K562 (cell line): ENCODE results near the gene WDFY2.

Experiments
- ARID2 ChIP-seq: fragments of 450-650 bp; IDR thresholded peaks from 2 replicates; pipeline ENCODE4 v1.6.1; 2017; ENCODE audit warnings: antibody characterized with exemption, mild to moderate bottlenecking
- ATF1 ChIP-seq, 2 experiments: fragments of 450-650 bp in 1 of 2; IDR thresholded peaks; 2 replicates each; pipeline ENCODE4 v1.6.1; 2016; ENCODE audit warnings: missing compliant biosample characterization in 1 of 2, missing genetic modification characterization in 1 of 2
- BCL6 ChIP-seq: fragments of 250-450 bp; sonication (Bioruptor Pico); IDR thresholded peaks from 2 replicates; pipeline ENCODE4 v1.4.0; 2020
- CBFA2T2 ChIP-seq: fragments of 450-650 bp; conservative IDR thresholded peaks from 2 replicates; pipeline ENCODE4 v1.6.1; 2017; ENCODE audit warnings: mild to moderate bottlenecking
- CTCF ChIP-seq, 3 experiments: IDR thresholded peaks in 2 of 3; conservative IDR thresholded peaks in 1 of 3; 2 replicates each; pipeline ENCODE4 v1.5.1; 2011 to 2012; ENCODE audit warnings: low read length in 3 of 3, mild to moderate bottlenecking in 3 of 3, control low read depth in 2 of 3, improper control_type of control experiment in 1 of 3, inconsistent platforms in 1 of 3, low read depth in 1 of 3, mixed read lengths in 1 of 3, moderate library complexity in 1 of 3; ENCODE audit not compliant: insufficient read depth in 2 of 3
- ELF1 ChIP-seq: fragments of 200-800 bp; sonication (Bioruptor generic); IDR thresholded peaks from 2 replicates; pipeline ENCODE4 v1.6.1; 2016; ENCODE audit warnings: missing genetic modification characterization, missing compliant biosample characterization
- PBX2 ChIP-seq, 2 experiments: IDR thresholded peaks in 1 of 2; conservative IDR thresholded peaks in 1 of 2; 2 replicates each; pipeline ENCODE4 v1.6.1; 2016; ENCODE audit warnings: low read depth in 2 of 2, mild to moderate bottlenecking in 1 of 2, missing compliant biosample characterization in 1 of 2, missing genetic modification characterization in 1 of 2, moderate library complexity in 1 of 2
- POLR2A ChIP-seq: fragments of 450-650 bp; conservative IDR thresholded peaks from 2 replicates; pipeline ENCODE4 v1.6.1; 2016
- SMAD3 ChIP-seq: fragments of 450-650 bp; formaldehyde crosslinking; conservative IDR thresholded peaks from 2 replicates; pipeline ENCODE4 v1.4.0; 2020; ENCODE audit warnings: mild to moderate bottlenecking
- TBP ChIP-seq: optimal IDR thresholded peaks from 2 replicates; pipeline ENCODE3; 2011; ENCODE audit warnings: low read depth, low read length, improper control_type of control experiment

GRCh38 chr13:51689663-51689996 is 105.4 kb downstream of the WDFY2 start:
- no peak for TF ChIP-seq POLR2A
- TF ChIP-seq CTCF (IDR thresholded peaks at IDR 0.05 in 2 of 3, conservative IDR thresholded peaks at IDR 0.05 in 1 of 3; ENCODE audit: insufficient read depth in 2 of 3, low read depth in 1 of 3, low read length in 3 of 3) = no peak
- TF ChIP-seq ELF1 = no peak
- TF ChIP-seq ATF1 (CRISPR knock-in tag; IDR thresholded peaks at IDR 0.05) = no peak
- no peak for TF ChIP-seq ATF1 (tag; IDR thresholded peaks at IDR 0.05)
- TF ChIP-seq ARID2 = no peak
- no peak for TF ChIP-seq SMAD3 (CRISPR knock-in tag)
- no peak for TF ChIP-seq PBX2 (CRISPR knock-in tag; IDR thresholded peaks at IDR 0.05; ENCODE audit: low read depth)
- no peak for TF ChIP-seq PBX2 (tag; conservative IDR thresholded peaks at IDR 0.05; ENCODE audit: low read depth)
- no peak for TF ChIP-seq BCL6 (CRISPR knock-in tag)
- TF ChIP-seq TBP = no peak
- no peak for TF ChIP-seq CBFA2T2
